ENCODE results near the gene MTHFD1L. TPM values are rescaled to one million over a fixed set of nuclear protein-coding genes. Genes with fewer than 3 reads are reported as not detected.

MTHFD1L gene
- total RNA-seq, 1 donor from 2014 or later: 53.2 TPM

DNA sequence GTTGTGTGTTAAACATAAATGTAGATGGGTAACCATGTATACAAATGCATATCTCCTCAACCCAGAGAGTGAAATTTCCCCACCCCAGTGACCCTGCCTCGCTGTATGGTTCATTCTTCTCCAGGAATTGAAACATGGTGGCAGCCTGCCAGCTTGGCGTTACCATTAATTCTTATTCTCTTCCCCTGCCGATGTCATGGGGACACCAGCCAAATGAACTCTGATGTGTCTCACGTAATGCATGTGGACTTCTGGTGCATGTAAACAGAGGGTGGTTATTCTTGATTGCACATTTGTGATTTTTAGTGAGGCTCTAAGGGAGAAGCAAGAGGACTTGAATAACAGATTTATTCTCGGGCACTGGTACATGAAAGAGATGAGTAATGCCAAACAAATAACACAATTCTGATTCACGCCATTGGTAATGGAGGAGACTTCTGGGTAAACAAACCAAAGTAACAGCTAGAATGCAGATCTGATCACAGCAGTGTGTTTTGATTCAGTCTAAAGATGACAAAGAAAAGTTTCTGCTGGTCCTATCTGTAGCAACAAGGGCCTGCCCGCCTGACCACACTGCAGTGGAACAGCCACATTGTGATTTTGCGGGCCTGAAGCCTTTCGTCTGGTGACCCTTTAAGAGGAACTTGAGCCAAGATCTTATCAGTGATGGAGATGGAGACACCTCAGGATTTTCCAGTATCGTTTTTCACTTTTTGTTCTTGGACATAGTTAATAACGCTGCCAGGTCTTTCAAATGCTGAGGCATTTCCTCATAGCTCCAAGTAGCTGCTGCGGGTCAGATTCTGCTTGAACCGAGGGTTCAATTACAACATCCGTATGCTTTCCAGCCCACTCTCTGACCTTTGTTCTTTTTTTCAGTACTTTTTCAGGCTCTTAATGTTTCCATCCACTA is 202.4 kb downstream of the MTHFD1L start:
- no peak overlapping the region for H3K4me3 ChIP-seq (ENCODE audit: low read depth, low read length)
- H3K27me3 ChIP-seq (ENCODE audit: control insufficient read depth, insufficient read depth, low read length): no peaks in the 10 kb centered on the region
- no peak for FAIRE-seq
- DNase-seq (ENCODE audit: low read depth): peak; percentile 99
- TF ChIP-seq, protein P1, sequence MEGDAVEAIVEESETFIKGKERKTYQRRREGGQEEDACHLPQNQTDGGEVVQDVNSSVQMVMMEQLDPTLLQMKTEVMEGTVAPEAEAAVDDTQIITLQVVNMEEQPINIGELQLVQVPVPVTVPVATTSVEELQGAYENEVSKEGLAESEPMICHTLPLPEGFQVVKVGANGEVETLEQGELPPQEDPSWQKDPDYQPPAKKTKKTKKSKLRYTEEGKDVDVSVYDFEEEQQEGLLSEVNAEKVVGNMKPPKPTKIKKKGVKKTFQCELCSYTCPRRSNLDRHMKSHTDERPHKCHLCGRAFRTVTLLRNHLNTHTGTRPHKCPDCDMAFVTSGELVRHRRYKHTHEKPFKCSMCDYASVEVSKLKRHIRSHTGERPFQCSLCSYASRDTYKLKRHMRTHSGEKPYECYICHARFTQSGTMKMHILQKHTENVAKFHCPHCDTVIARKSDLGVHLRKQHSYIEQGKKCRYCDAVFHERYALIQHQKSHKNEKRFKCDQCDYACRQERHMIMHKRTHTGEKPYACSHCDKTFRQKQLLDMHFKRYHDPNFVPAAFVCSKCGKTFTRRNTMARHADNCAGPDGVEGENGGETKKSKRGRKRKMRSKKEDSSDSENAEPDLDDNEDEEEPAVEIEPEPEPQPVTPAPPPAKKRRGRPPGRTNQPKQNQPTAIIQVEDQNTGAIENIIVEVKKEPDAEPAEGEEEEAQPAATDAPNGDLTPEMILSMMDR (IDR thresholded peaks at IDR 0.05; ENCODE audit: insufficient read depth, low read length, severe bottlenecking): no peak
- peaks cover 4% of the 10 kb centered on the region for H3K36me3 ChIP-seq (ENCODE audit: control insufficient read depth, insufficient read depth, low read length)

DNA sequence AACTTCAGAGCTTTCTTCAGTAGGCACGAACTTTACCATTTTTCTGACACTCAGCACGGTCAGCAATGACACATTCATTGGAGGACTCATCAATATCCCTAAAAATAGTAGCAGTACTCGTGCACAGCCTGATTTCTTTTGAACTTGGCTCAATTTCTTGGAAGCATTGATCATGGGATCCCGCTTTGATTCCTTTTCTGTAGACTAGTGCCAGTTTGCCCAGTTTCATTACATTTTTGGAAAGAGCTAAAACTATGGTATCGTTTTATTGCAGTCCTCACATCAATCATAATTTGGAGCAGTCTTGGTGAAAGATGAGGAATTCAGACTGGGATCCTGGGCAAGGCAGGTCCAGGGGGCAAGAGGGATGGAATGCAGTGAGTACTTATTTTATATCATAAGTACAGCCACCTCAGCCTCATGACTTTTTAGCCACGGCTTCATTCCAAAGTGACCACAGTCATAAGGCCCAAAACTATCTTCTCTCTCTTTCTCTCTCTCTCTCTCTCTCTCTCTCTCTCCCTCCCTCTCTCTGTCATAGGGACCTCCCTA is 203.3 kb downstream of the MTHFD1L start:
- Histone ChIP-seq H3K4me3 (ENCODE audit: low read depth, low read length) (no peak overlapping the region), H3K36me3 (ENCODE audit: control insufficient read depth, insufficient read depth, low read length) (peaks cover 4% of the 10 kb centered on the region), H3K27me3 (ENCODE audit: control insufficient read depth, insufficient read depth, low read length) (no peaks in the 10 kb centered on the region)
- no peak for FAIRE-seq
- DNase-seq (ENCODE audit: low read depth): peak; percentile 40
- TF ChIP-seq, protein P1 (IDR thresholded peaks at IDR 0.05; ENCODE audit: insufficient read depth, low read length, severe bottlenecking): no peak

DNA sequence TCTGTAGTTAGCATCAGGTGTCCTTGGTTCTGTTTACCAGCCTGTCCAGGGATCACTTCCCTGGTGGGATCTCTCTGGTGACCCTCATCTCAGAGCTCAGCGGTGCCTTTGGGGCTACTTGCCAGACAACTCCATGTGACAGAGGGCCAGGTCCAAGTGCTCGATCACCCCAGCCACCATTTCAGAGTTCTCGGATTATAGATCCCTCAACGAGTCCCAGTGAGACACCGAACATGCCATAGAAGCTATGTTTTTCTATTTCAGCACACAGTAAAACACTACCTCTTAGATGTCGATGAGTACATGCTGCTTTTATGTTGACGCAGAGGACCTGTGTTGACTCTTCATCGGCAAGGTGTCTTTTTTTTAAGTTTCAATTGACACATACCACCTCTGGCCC is 204.1 kb downstream of the MTHFD1L start:
- DNase-seq (ENCODE audit: low read depth) (no peak), FAIRE-seq (no peak)
- no peak overlapping the region for H3K4me3 ChIP-seq (ENCODE audit: low read depth, low read length)
- H3K36me3 ChIP-seq (ENCODE audit: control insufficient read depth, insufficient read depth, low read length): peaks cover 4% of the 10 kb centered on the region
- H3K27me3 ChIP-seq (ENCODE audit: control insufficient read depth, insufficient read depth, low read length): no peaks in the 10 kb centered on the region
- TF ChIP-seq, protein P1 (IDR thresholded peaks at IDR 0.05; ENCODE audit: insufficient read depth, low read length, severe bottlenecking): no peak

DNA sequence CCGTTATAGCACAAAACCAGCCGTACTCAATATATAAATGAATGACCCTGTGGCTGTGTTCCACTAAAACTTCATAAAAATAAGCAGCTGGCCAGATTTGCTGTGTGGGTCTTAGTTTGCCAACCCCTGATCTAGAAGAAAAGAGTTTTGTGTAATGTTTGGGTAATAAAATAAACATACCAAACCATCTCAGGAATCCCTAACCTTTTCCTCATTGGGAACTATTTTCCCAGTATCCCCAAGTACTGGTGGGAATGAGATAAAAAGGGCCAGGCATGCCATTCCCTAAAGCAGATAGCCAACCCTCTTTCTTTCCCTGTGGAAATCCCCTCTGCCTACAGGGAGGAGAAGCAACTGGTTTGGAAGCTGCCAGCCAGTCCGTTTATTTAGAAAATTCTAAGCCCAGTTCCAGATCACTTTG is 205.1 kb downstream of the MTHFD1L start:
- FAIRE-seq (no peak), DNase-seq (ENCODE audit: low read depth) (no peak)
- no peak overlapping the region for H3K4me3 ChIP-seq (ENCODE audit: low read depth, low read length)
- no peaks in the 10 kb centered on the region for H3K27me3 ChIP-seq (ENCODE audit: control insufficient read depth, insufficient read depth, low read length)
- peaks cover 3% of the 10 kb centered on the region for H3K36me3 ChIP-seq (ENCODE audit: control insufficient read depth, insufficient read depth, low read length)
- TF ChIP-seq, protein P1 (IDR thresholded peaks at IDR 0.05; ENCODE audit: insufficient read depth, low read length, severe bottlenecking): no peak

DNA sequence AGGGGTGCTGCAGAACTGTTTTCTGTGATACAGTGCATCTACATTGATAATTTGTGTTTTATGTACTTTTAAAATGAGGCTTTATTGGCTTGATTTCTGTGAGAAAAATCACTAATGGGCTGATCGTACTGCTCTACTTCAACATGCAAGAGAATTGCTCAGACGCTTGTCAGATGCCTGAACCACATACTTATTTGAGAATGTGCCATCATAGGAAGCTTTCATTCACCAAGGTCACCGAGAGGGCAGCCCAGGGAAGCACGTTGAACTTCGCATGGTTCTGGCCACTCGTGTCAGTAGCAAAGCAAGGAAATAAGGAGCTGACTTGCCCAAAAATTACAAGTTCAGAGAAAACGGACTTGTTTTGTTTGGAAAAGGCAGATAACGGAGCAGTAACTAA is 205.8 kb downstream of the MTHFD1L start:
- H3K4me3 ChIP-seq (ENCODE audit: low read depth, low read length): no peak overlapping the region
- TF ChIP-seq, protein P1 (IDR thresholded peaks at IDR 0.05; ENCODE audit: insufficient read depth, low read length, severe bottlenecking): no peak
- FAIRE-seq: no peak

More for the DNA sequence above, 205.8 kb downstream of the MTHFD1L start:
- H3K36me3 ChIP-seq (ENCODE audit: control insufficient read depth, insufficient read depth, low read length): peaks cover 3% of the 10 kb centered on the region
- no peaks in the 10 kb centered on the region for H3K27me3 ChIP-seq (ENCODE audit: control insufficient read depth, insufficient read depth, low read length)
- peak; percentile 35 for DNase-seq (ENCODE audit: low read depth)
